ENCODE measurements around the gene CPSF4.

GRCh38 chr7:99419323-99420021 is 19.3 kb upstream of the CPSF4 start:
- TF ChIP-seq TARDBP (IDR thresholded peaks at IDR 0.05) (no peak), ELF4 (IDR thresholded peaks at IDR 0.05) (no peak), CTBP1 (IDR thresholded peaks at IDR 0.05; ENCODE audit: borderline replicate concordance) (no peak), SP1 (IDR thresholded peaks at IDR 0.05) (no peak), NFRKB (IDR thresholded peaks at IDR 0.05) (no peak), FOXA1 (IDR thresholded peaks at IDR 0.05) (no peak), FOXM1 (IDR thresholded peaks at IDR 0.05; ENCODE audit: borderline replicate concordance) (no peak)
